ENCODE results near the gene PARD3.

Gene PARD3

GRCh38 chr10:34859170-34859569 lies 44.1 kb upstream of the PARD3 start:
- H3K4me2 ChIP-seq: no peak overlapping the region
- H3K27ac ChIP-seq: no peak overlapping the region
- H3K79me2 ChIP-seq (ENCODE audit: insufficient read depth, low read depth): no peaks in the 10 kb centered on the region
- no peak overlapping the region for H2AFZ ChIP-seq (ENCODE audit: low read depth)
- H3K9ac ChIP-seq: no peak overlapping the region
- H3K27me3 ChIP-seq (ENCODE audit: insufficient read depth, low read depth): no peaks in the 10 kb centered on the region
- TF ChIP-seq, protein P1, sequence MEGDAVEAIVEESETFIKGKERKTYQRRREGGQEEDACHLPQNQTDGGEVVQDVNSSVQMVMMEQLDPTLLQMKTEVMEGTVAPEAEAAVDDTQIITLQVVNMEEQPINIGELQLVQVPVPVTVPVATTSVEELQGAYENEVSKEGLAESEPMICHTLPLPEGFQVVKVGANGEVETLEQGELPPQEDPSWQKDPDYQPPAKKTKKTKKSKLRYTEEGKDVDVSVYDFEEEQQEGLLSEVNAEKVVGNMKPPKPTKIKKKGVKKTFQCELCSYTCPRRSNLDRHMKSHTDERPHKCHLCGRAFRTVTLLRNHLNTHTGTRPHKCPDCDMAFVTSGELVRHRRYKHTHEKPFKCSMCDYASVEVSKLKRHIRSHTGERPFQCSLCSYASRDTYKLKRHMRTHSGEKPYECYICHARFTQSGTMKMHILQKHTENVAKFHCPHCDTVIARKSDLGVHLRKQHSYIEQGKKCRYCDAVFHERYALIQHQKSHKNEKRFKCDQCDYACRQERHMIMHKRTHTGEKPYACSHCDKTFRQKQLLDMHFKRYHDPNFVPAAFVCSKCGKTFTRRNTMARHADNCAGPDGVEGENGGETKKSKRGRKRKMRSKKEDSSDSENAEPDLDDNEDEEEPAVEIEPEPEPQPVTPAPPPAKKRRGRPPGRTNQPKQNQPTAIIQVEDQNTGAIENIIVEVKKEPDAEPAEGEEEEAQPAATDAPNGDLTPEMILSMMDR (conservative IDR thresholded peaks at IDR 0.05; ENCODE audit: low read depth, low read length): no peak
- no peaks in the 10 kb centered on the region for H3K36me3 ChIP-seq (ENCODE audit: insufficient read depth)
- no peak overlapping the region for H3K4me3 ChIP-seq (IDR thresholded peaks at IDR 0.05; ENCODE audit: insufficient read depth, low read depth, low read length)
- no peaks in the 10 kb centered on the region for H3K4me1 ChIP-seq (ENCODE audit: low read depth, poor library complexity, severe bottlenecking)
- H4K20me1 ChIP-seq (ENCODE audit: insufficient read depth): no peaks in the 10 kb centered on the region

- no peaks in the 10 kb centered on the region for H3K36me3 ChIP-seq (ENCODE audit: insufficient read depth)
- no peak overlapping the region for H3K27ac ChIP-seq
- H3K9ac ChIP-seq: no peak overlapping the region
- H3K4me2 ChIP-seq: no peak overlapping the region
- TF ChIP-seq, protein P1 (conservative IDR thresholded peaks at IDR 0.05; ENCODE audit: low read depth, low read length): no peak
- no peaks in the 10 kb centered on the region for H4K20me1 ChIP-seq (ENCODE audit: insufficient read depth)
- no peaks in the 10 kb centered on the region for H3K27me3 ChIP-seq (ENCODE audit: insufficient read depth, low read depth)
- H2AFZ ChIP-seq (ENCODE audit: low read depth): no peak overlapping the region
- H3K4me1 ChIP-seq (ENCODE audit: low read depth, poor library complexity, severe bottlenecking): no peaks in the 10 kb centered on the region
- H3K79me2 ChIP-seq (ENCODE audit: insufficient read depth, low read depth): no peaks in the 10 kb centered on the region
- no peak overlapping the region for H3K4me3 ChIP-seq (IDR thresholded peaks at IDR 0.05; ENCODE audit: insufficient read depth, low read depth, low read length)
These were observed 42.9 kb upstream of the PARD3 start for GRCh38 chr10:34858003-34858402.

- Histone ChIP-seq H3K79me2 (ENCODE audit: insufficient read depth, low read depth) (no peaks in the 10 kb centered on the region), H3K4me2 (no peak overlapping the region), H3K27me3 (ENCODE audit: insufficient read depth, low read depth) (no peaks in the 10 kb centered on the region), H3K36me3 (ENCODE audit: insufficient read depth) (no peaks in the 10 kb centered on the region), H3K4me1 (ENCODE audit: low read depth, poor library complexity, severe bottlenecking) (no peaks in the 10 kb centered on the region), H3K9ac (no peak overlapping the region), H3K27ac (no peak overlapping the region), H3K4me3 (IDR thresholded peaks at IDR 0.05; ENCODE audit: insufficient read depth, low read depth, low read length) (no peak overlapping the region), H4K20me1 (ENCODE audit: insufficient read depth) (no peaks in the 10 kb centered on the region), H2AFZ (ENCODE audit: low read depth) (no peak overlapping the region)
- TF ChIP-seq, protein P1 (conservative IDR thresholded peaks at IDR 0.05; ENCODE audit: low read depth, low read length): no peak
These were observed 39.1 kb upstream of the PARD3 start for GRCh38 chr10:34854147-34854601.

- Histone ChIP-seq H3K9ac (no peak overlapping the region), H3K27me3 (ENCODE audit: insufficient read depth, low read depth) (no peaks in the 10 kb centered on the region), H3K4me2 (no peak overlapping the region), H4K20me1 (ENCODE audit: insufficient read depth) (no peaks in the 10 kb centered on the region), H3K4me1 (ENCODE audit: low read depth, poor library complexity, severe bottlenecking) (no peaks in the 10 kb centered on the region), H2AFZ (ENCODE audit: low read depth) (no peak overlapping the region), H3K27ac (no peak overlapping the region), H3K36me3 (ENCODE audit: insufficient read depth) (no peaks in the 10 kb centered on the region), H3K79me2 (ENCODE audit: insufficient read depth, low read depth) (no peaks in the 10 kb centered on the region), H3K4me3 (IDR thresholded peaks at IDR 0.05; ENCODE audit: insufficient read depth, low read depth, low read length) (no peak overlapping the region)
- TF ChIP-seq, protein P1 (conservative IDR thresholded peaks at IDR 0.05; ENCODE audit: low read depth, low read length): no peak
These were observed 38.3 kb upstream of the PARD3 start for GRCh38 chr10:34853357-34853756.

All from KMS-11 (cell line).